AG09319 (cell line): Measurements from ENCODE around the gene DAAM1.

ENCODE experiments used
- DNase-seq: peaks from one replicate; pipeline ENCODE4 v3.0.0-alpha.2; 2010; ENCODE audit warnings: low read depth; ENCODE audit errors: extremely low read depth
- TF ChIP-seq, protein P1 (sequence below): IDR thresholded peaks from 2 replicates; pipeline ENCODE4 v1.5.1; 2011; ENCODE audit warnings: low read depth, mild to moderate bottlenecking, inconsistent platforms, low read length, moderate library complexity

The DAAM1 gene

DNA sequence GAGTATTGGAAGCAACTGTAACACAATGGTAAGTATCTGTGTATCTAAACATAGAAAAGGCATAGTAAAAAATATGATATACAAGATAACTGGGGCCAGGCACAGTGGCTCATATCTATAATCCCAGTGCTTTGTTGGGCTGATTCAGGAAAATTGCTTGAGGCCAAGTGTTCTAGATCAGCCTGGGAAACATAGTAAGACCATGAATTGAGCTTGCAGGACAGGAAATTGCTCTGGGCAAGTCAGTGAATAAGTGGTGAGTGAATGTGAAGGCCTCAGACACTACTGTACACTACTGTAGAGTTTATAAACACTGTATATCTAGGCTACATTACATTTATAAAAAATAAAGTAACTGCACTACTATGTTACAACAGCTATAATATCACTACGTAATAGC, 201.5 kb downstream of the DAAM1 start:
- TF ChIP-seq, protein P1, sequence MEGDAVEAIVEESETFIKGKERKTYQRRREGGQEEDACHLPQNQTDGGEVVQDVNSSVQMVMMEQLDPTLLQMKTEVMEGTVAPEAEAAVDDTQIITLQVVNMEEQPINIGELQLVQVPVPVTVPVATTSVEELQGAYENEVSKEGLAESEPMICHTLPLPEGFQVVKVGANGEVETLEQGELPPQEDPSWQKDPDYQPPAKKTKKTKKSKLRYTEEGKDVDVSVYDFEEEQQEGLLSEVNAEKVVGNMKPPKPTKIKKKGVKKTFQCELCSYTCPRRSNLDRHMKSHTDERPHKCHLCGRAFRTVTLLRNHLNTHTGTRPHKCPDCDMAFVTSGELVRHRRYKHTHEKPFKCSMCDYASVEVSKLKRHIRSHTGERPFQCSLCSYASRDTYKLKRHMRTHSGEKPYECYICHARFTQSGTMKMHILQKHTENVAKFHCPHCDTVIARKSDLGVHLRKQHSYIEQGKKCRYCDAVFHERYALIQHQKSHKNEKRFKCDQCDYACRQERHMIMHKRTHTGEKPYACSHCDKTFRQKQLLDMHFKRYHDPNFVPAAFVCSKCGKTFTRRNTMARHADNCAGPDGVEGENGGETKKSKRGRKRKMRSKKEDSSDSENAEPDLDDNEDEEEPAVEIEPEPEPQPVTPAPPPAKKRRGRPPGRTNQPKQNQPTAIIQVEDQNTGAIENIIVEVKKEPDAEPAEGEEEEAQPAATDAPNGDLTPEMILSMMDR: no peak
- no peak for DNase-seq

DNA sequence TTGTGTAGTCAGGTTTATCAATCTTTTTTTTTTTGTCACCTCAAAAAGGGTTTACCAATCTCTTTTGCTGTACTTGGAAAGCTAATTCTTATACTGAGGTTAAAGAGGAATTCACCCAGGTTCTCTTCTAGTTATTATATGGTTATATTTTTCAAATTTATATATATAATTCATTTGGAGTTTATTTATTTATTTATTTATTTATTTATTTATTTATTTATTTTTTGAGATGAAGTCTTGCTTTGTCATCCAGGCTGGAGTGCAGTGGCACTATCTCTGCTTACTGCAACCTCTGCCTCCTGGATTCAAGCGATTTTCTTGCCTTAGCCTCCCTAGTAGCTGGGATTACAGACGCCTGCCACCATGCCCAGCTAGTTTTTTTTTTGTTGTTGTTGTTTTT, 202.9 kb downstream of the DAAM1 start:
- no peak for DNase-seq
- TF ChIP-seq, protein P1: no peak

DNA sequence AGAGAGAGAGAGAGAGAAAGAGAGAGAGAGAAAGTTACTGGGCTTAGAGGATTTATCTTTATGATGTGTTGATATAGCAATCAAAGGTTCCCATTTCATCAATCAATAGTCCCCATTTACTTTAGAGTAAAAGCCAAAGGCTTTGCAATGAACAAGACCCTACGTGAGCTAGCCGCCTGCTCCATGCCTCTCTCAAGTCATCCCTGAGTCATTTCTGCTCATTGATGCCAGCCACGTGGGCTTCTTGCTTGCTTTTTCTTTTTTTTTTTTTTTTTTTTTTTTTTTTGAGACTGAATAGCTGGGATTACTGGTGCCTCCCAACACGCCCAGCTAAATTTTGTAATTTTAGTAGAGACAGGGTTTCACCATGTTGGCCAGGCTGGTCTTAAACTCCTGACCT, 205.8 kb downstream of the DAAM1 start:
- TF ChIP-seq, protein P1: no peak
- no peak for DNase-seq

GRCh38 chr14:59395672-59396071, 207.2 kb downstream of the DAAM1 start:
- no peak for DNase-seq
- TF ChIP-seq, protein P1: no peak

DNA sequence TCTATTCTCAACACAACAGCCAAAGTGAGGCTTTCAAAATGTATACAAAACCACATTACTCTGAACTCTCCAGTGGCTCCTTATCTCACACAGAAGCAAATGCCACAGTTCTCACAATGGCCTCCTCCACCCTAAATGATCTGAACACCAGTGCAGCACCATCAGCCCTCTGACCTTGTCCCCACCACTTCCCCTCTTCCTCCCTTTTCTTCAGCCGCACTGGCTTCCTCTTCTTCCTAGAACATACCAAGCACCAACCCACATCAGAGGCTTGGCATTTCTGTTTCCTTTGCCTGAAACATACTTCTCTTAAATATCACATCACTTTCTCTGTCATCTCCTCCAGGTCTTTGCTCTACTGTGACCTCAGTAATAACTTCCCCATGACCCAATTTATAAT, 210.4 kb downstream of the DAAM1 start:
- TF ChIP-seq, protein P1: no peak
- DNase-seq: no peak

DNA sequence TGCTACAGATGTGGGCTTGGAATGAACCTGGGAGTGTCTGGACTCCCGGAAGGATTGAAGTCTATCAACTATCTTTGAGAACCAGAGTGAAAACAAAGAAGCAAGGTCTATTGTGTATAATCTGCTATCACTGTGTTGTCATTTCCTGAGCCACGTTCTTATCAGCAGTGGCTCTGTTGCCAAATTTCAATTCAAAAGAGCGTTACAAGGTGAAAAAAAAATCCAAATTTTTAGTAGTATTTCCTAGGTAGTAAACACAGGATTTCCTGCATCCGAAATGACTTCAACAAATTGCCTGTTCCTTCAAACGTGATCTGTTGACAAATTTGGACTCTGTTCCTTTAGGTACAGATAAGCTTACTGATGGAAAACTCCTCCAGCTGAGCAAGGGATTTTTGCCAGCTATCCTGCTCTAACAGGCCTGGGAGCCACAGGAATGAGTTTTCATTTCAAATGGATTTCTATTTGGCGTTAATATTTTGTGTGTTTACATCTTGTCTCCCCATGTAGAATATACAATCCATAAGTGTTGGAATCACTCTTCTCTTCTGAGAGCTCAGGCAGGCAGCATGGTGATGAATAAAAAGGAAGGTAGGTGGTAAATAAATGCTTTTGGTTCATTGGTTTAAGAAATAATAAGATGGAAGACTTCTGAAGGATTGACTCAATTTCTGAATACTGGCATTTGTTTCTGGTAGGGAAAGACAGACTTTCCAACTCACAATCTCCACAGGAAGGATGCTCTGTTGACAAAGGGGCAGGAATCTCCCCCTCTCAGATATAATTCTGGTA, 218.2 kb downstream of the DAAM1 start:
- TF ChIP-seq, protein P1: no peak
- no peak for DNase-seq

- peak; percentile 68 for DNase-seq
- TF ChIP-seq, protein P1: no peak
Observed at GRCh38 chr14:59407246-59408010, 219.0 kb downstream of the DAAM1 start.
